GM23248 (cell line): ENCODE data around the gene CNOT6.

Source experiments
- EZH2 ChIP-seq: fragments of 200-600 bp; sonication (generic); IDR thresholded peaks from 2 replicates; pipeline ENCODE4 v1.6.1; 2018; ENCODE audit warnings: antibody characterized with exemption, mild to moderate bottlenecking; ENCODE audit not compliant: insufficient read depth, poor library complexity, severe bottlenecking
- EZH2phosphoT487 ChIP-seq: fragments of 200-600 bp; sonication (generic); IDR thresholded peaks from 2 replicates; pipeline ENCODE4 v1.6.1; 2018; ENCODE audit warnings: antibody characterized with exemption, moderate library complexity, mild to moderate bottlenecking, low read depth; ENCODE audit not compliant: insufficient read depth

GRCh38 chr5:180535573-180535972, 41.4 kb downstream of the CNOT6 start:
- TF ChIP-seq EZH2phosphoT487 (no peak), EZH2 (no peak)
